Upper lobe of right lung (tissue), 1 donor: ENCODE measurements around the gene C16orf54. TPM values are rescaled to one million over a fixed set of nuclear protein-coding genes. Genes with fewer than 3 reads are reported as not detected.
"Not testable (repeated sequence)": the region's sequence is repeated elsewhere in the genome, so short reads cannot be mapped to it uniquely, and the experiment has no call there.

ENCODE experiments used
- ATAC-seq: fragments of 200-7000 bp; cut with Tn5 transposase; one replicate; pipeline ENCODE4 v1.9.1; 2020; ENCODE audit warnings: mild to moderate bottlenecking, moderate library complexity
- DNase-seq: peaks from one replicate; pipeline ENCODE4 v3.0.0-alpha.2; 2020
- H3K27ac ChIP-seq: fragments of 200-600 bp; one replicate; pipeline ENCODE4 v1.8.0; 2022
- H3K27me3 ChIP-seq: fragments of 200-600 bp; one replicate; pipeline ENCODE4 v1.8.0; 2022; ENCODE audit warnings: mild to moderate bottlenecking
- H3K36me3 ChIP-seq: fragments of 200-600 bp; one replicate; pipeline ENCODE4 v1.8.0; 2022
- H3K4me1 ChIP-seq: fragments of 200-600 bp; one replicate; pipeline ENCODE4 v1.8.0; 2022
- H3K4me3 ChIP-seq: fragments of 200-600 bp; one replicate; pipeline ENCODE4 v1.8.0; 2022; ENCODE audit warnings: mild to moderate bottlenecking
- H3K9me3 ChIP-seq: fragments of 200-600 bp; one replicate; pipeline ENCODE4 v1.8.0; 2022
- intact Hi-C: fragments of 100-400 bp; cut with DNase I; formaldehyde crosslinking; loops from one replicate; pipeline ENCODE4 v1.11.0; 2022
- total RNA-seq: library from RNA; stranded (reverse); fragmentation: NEBNext Ultra II Directional; extraction: Animal tissue kit (Norgen Biotek cat#: 25700); gene quantifications from one replicate; pipeline ENCODE4 v1.2.1, GENCODE V29; 2021
- TF ChIP-seq, protein P1 (sequence below): fragments of 200-600 bp; IDR thresholded peaks from one replicate; pipeline ENCODE4 v1.8.0; 2022; ENCODE audit warnings: antibody characterized with exemption
- donor health status: DM: no; HTN: yes; CAD: no; lungs with severe emphysema.

C16orf54 gene
- total RNA-seq, 1 donor from 2014 or later = 7.3 TPM

DNA sequence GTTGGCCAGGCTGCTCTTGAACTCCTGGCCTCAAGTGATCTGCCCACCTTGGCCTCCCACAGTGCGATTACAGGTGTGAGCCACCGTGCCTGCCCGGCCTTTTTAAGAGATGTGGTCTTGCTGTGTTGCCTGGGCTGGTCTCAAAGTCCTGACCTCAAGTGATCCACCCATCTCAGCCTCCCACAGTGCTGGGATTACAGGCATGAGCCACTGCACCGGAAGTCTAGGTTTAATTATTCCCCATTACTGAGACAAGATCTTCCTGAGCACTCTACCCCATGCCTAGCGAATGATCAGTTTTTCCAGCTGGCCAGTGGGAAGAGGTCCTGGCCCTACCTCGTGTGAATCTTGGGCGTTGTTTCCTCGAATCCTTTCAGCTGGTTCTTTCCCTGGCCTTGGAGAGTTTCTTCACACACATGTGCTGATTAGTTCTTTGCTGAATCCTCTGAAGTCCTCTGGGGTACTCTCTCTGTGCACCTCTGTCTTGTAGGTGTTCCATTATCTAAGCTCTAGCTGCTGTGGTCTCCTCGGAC is 18.9 kb downstream of the C16orf54 start:
- H3K36me3 ChIP-seq = no peaks in the 10 kb centered on the region
- DNase-seq = peak; percentile 17
- H3K27me3 ChIP-seq = no peaks in the 10 kb centered on the region
- intact Hi-C loops = no loop called here
- no peak overlapping the region for H3K27ac ChIP-seq
- no peaks in the 10 kb centered on the region for H3K4me1 ChIP-seq
- TF ChIP-seq, protein P1, sequence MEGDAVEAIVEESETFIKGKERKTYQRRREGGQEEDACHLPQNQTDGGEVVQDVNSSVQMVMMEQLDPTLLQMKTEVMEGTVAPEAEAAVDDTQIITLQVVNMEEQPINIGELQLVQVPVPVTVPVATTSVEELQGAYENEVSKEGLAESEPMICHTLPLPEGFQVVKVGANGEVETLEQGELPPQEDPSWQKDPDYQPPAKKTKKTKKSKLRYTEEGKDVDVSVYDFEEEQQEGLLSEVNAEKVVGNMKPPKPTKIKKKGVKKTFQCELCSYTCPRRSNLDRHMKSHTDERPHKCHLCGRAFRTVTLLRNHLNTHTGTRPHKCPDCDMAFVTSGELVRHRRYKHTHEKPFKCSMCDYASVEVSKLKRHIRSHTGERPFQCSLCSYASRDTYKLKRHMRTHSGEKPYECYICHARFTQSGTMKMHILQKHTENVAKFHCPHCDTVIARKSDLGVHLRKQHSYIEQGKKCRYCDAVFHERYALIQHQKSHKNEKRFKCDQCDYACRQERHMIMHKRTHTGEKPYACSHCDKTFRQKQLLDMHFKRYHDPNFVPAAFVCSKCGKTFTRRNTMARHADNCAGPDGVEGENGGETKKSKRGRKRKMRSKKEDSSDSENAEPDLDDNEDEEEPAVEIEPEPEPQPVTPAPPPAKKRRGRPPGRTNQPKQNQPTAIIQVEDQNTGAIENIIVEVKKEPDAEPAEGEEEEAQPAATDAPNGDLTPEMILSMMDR = no peak
- no peak overlapping the region for H3K4me3 ChIP-seq
- no peaks in the 10 kb centered on the region for H3K9me3 ChIP-seq
- ATAC-seq = no peak

DNA sequence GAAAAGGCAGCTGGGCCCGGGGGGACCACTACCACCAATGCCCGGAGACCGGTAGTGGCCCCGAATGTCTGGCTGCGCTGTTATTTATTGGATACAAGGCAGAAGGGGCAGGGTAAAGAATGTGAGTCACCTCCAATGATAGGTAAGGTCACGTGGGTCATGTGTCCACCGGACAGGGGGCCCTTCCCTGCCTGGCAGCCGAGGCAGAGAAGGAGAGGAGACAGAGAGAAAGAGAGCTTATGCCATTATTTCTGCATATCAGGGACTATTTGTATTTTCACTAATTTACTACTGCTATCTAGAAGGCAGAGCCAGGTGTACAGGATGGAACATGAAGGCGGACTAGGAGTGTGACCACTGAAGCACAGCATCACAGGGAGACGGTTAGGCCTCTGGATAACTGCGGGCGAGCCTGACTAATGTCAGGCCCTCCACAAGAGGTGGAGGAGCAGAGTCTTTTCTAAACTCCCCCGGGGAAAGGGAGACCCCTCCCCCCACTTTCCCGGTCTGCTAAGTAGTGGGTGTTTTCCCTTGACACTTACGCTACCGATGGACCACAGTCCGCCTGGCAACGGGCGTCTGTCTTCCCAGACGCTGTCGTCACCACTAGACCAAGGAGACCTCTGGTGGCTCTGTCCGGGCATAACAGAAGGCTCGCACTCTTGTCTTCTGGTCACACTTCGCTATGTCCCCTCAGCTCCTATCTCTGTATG is 24.5 kb downstream of the C16orf54 start:
- peak; percentile 79 for DNase-seq
- H3K36me3 ChIP-seq, H3K27ac ChIP-seq, intact Hi-C loops, H3K27me3 ChIP-seq, H3K9me3 ChIP-seq, H3K4me3 ChIP-seq, H3K4me1 ChIP-seq: not testable (repeated sequence)
- TF ChIP-seq, protein P1 = peak; percentile 54
- peak; percentile 91 for ATAC-seq

DNA sequence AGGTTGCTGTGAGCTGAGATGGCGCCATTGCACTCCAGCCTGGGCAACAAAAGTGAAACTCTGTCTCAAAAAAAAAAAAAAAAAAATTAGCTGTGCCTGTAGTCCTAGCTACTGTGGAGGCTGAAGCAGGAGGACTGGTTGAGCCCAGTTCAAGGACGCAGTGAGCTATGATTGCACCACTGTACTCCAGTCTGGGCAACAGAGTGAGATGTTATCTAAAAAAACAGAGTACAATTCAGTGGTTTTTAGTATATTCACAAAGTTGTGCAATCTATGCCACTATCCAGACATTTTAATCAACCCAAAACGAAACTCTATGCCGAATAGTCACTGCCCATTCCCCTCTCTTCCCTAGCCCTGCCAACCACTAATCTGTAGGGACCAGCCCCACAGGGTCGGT is 25.1 kb downstream of the C16orf54 start:
- Histone ChIP-seq H3K27me3 (no peaks in the 10 kb centered on the region), H3K9me3 (no peaks in the 10 kb centered on the region), H3K4me1 (no peaks in the 10 kb centered on the region), H3K27ac (no peak overlapping the region), H3K4me3 (no peak overlapping the region), H3K36me3 (no peaks in the 10 kb centered on the region)
- ATAC-seq = no peak
- TF ChIP-seq, protein P1 = no peak
- DNase-seq = no peak
- intact Hi-C loops = no loop called here

DNA sequence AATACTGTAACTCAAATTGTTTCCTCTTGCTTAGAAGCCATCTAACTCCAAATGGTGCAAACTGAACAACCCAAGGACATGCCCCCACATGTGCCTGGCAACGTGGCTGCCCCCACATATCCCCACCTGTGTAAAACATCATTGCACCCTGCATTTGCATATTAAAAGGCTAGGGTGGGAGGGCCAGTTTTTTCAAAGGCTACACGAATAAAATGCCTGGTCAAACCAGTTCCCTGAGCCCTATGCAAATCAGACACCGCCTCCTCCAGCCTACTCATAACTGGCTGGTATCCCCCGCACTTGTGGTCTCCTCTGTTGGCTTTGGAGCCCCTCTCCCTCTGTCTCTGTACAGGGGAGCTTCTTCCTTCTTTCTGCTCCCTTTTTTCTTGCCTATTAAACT is 26.7 kb downstream of the C16orf54 start:
- TF ChIP-seq, protein P1 = no peak
- no peak for ATAC-seq
- intact Hi-C loops = no loop called here

DNA sequence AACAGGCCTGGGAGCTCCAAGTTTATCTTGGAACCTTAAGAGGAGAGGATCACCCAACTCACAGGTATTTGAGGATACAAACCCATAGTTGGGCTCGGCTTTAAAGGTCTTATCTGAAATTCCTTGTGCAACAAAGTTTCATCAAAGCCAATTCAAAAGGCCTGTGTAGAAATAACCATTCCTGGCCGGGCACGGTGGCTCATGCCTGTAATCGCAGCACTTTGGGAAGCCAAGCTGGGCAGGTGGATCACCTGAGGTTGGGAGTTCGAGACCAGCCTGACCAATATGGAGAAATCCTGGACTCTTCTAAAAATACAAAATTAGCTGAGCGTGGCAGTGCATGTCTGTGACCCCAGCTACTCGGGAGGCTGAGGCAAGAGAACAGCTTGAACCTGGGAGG is 28.7 kb downstream of the C16orf54 start:
- TF ChIP-seq, protein P1 = no peak
- Histone ChIP-seq H3K27ac (no peak overlapping the region), H3K36me3 (no peaks in the 10 kb centered on the region), H3K4me3 (no peak overlapping the region), H3K9me3 (no peaks in the 10 kb centered on the region), H3K4me1 (no peaks in the 10 kb centered on the region), H3K27me3 (no peaks in the 10 kb centered on the region)
- no peak for ATAC-seq
- DNase-seq = peak; percentile 22
- intact Hi-C loops = no loop called here

More for the DNA sequence above, 26.7 kb downstream of the C16orf54 start:
- Histone ChIP-seq H3K9me3 (no peaks in the 10 kb centered on the region), H3K27ac (no peak overlapping the region), H3K4me3 (no peak overlapping the region), H3K36me3 (no peaks in the 10 kb centered on the region), H3K4me1 (no peaks in the 10 kb centered on the region), H3K27me3 (no peaks in the 10 kb centered on the region)
- peak; percentile 8 for DNase-seq
